HCT116 (cell line): ENCODE data around the gene VAMP7. TPM values are rescaled to one million over a fixed set of nuclear protein-coding genes. Genes with fewer than 3 reads are reported as not detected.

Experiments used
- ATAC-seq: fragments of 200-7000 bp; cut with Tn5 transposase; 2 replicates; pipeline ENCODE4 v1.9.1; 2020; ENCODE audit warnings: mild to moderate bottlenecking, moderate library complexity
- BruUV-seq: library from RNA; stranded (reverse); fragments of 400-500 nt; replicated peaks from 2 replicates; lab custom pipeline; 2021; lab: Mats Ljungman, UMichigan
- CTCF ChIA-PET: fragments of 300-600 bp; sonication (Branson Sonifier 250); formaldehyde crosslinking; loops from one replicate; lab custom pipeline; 2021; ENCODE audit warnings: antibody characterized with exemption; lab: Charles Lee
- POLR2A ChIA-PET: fragments of 300-600, 350-600 bp; sonication (Branson Sonifier 250); formaldehyde crosslinking; loops from one replicate; lab custom pipeline; 2021; ENCODE audit warnings: antibody characterized with exemption; lab: Charles Lee
- RAD21 ChIA-PET, 2 experiments: fragments of 300-600 bp; sonication (Branson Sonifier 250); formaldehyde crosslinking; loops; one replicate each; lab custom pipeline; 2023; ENCODE audit warnings: low total read pairs in 2 of 2; ENCODE audit not compliant: uncharacterized antibody in 2 of 2, unreplicated experiment in 2 of 2, low non-redundant PET in 1 of 2; lab: Charles Lee
- DNase-seq: peaks from one replicate; pipeline ENCODE4 v3.0.0-alpha.2; 2010; ENCODE audit warnings: low read depth, low spot score
- H2AFZ ChIP-seq: fragments of 200-600 bp; shearing (Covaris generic), sonication (generic); 2 replicates; pipeline ENCODE4 v1.6.1; 2017; ENCODE audit warnings: low read depth, mixed run types, mixed read lengths, antibody characterized with exemption, low read length; ENCODE audit not compliant: poor library complexity, severe bottlenecking
- H3K27ac ChIP-seq: 2 replicates; pipeline ENCODE4 v1.5.1; 2012; ENCODE audit warnings: low read depth, low read length
- H3K27me3 ChIP-seq: fragments of 200-600 bp; sonication (generic); 2 replicates; pipeline ENCODE4 v1.6.1; 2016; ENCODE audit warnings: mixed run types, low read length, mixed read lengths; ENCODE audit not compliant: insufficient read depth
- H3K36me3 ChIP-seq, 2 experiments: fragments of 200-500 bp in 1 of 2; fragments of 200-600 bp in 1 of 2; sonication (Bioruptor generic) in 1 of 2; sonication (generic) in 1 of 2; 2 replicates each; pipeline versions ENCODE4 v1.5.1 to v1.6.1; 2014 to 2016; ENCODE audit warnings: low read length in 2 of 2, inconsistent platforms in 1 of 2, mixed read lengths in 1 of 2, mixed run types in 1 of 2; ENCODE audit not compliant: insufficient read depth in 2 of 2, control insufficient read depth in 1 of 2
- H3K4me1 ChIP-seq, 2 experiments: fragments of 200-600 bp in 1 of 2; sonication (generic) in 1 of 2; 2 replicates each; pipeline versions ENCODE4 v1.5.1 to v1.6.1; 2012 to 2017; ENCODE audit warnings: low read length in 2 of 2, inconsistent platforms in 1 of 2, mild to moderate bottlenecking in 1 of 2, mixed read lengths in 1 of 2, mixed run types in 1 of 2, moderate library complexity in 1 of 2; ENCODE audit not compliant: insufficient read depth in 2 of 2, control insufficient read depth in 1 of 2
- H3K4me2 ChIP-seq: fragments of 200-600 bp; sonication (generic); 2 replicates; pipeline ENCODE4 v1.6.1; 2017; ENCODE audit warnings: mixed run types, low read length, mixed read lengths
- H3K4me3 ChIP-seq, 2 experiments: fragments of 200-600 bp in 1 of 2; sonication (generic) in 1 of 2; replicated peaks in 1 of 2; 2 replicates each; pipeline ENCODE4 v1.5.1; 2011 to 2016; ENCODE audit warnings: low read length in 2 of 2, control low read depth in 1 of 2, low read depth in 1 of 2, mild to moderate bottlenecking in 1 of 2, mixed read lengths in 1 of 2, mixed run types in 1 of 2
- H3K79me2 ChIP-seq: fragments of 200-600 bp; sonication (generic); 2 replicates; pipeline ENCODE4 v1.6.1; 2017; ENCODE audit warnings: mild to moderate bottlenecking, mixed run types, low read length, moderate library complexity, mixed read lengths; ENCODE audit not compliant: insufficient read depth
- H3K9ac ChIP-seq: fragments of 200-600 bp; sonication (generic); 2 replicates; pipeline ENCODE4 v1.6.1; 2016; ENCODE audit warnings: low read length, mixed read lengths
- H3K9me2 ChIP-seq: fragments of 200-600 bp; sonication (generic), shearing (Covaris generic); 2 replicates; pipeline ENCODE4 v1.6.1; 2017; ENCODE audit warnings: mixed run types, mild to moderate bottlenecking, moderate library complexity; ENCODE audit not compliant: insufficient read depth
- H3K9me3 ChIP-seq, 2 experiments: fragments of 200-500 bp in 1 of 2; fragments of 200-600 bp in 1 of 2; sonication (Bioruptor generic) in 1 of 2; sonication (generic) in 1 of 2; 2 replicates each; pipeline ENCODE4 v1.6.1; 2014 to 2017; ENCODE audit warnings: low read length in 2 of 2, mixed read lengths in 2 of 2, inconsistent platforms in 1 of 2, low read depth in 1 of 2, mild to moderate bottlenecking in 1 of 2, mixed run types in 1 of 2, moderate library complexity in 1 of 2; ENCODE audit not compliant: control insufficient read depth in 1 of 2, insufficient read depth in 1 of 2
- H4K20me1 ChIP-seq: fragments of 200-600 bp; sonication (generic), shearing (Covaris generic); 2 replicates; pipeline ENCODE4 v1.6.1; 2017; ENCODE audit warnings: mixed run types, mild to moderate bottlenecking, moderate library complexity; ENCODE audit not compliant: insufficient read depth
- ATF3 ChIP-seq: IDR thresholded peaks from 2 replicates; pipeline ENCODE4 v1.6.1; 2012
- CBX3 ChIP-seq: IDR thresholded peaks from 2 replicates; pipeline ENCODE4 v1.6.1; 2012; ENCODE audit warnings: low read depth
- CTCF ChIP-seq, 3 experiments: fragments of 200-600 bp in 1 of 3; sonication (generic) in 1 of 3; IDR thresholded peaks in 2 of 3; conservative IDR thresholded peaks in 1 of 3; 2 replicates each; pipeline ENCODE4 v1.5.1; 2012 to 2017; ENCODE audit warnings: low read depth in 2 of 3, low read length in 2 of 3, antibody characterized with exemption in 1 of 3, borderline replicate concordance in 1 of 3, control low read depth in 1 of 3, mild to moderate bottlenecking in 1 of 3, mixed read lengths in 1 of 3, mixed run types in 1 of 3, moderate library complexity in 1 of 3; ENCODE audit not compliant: insufficient read depth in 1 of 3
- EGR1 ChIP-seq: IDR thresholded peaks from 2 replicates; pipeline ENCODE4 v1.6.1; 2012; ENCODE audit warnings: low read depth
- ELF1 ChIP-seq: IDR thresholded peaks from 2 replicates; pipeline ENCODE4 v1.6.1; 2012; ENCODE audit warnings: low read depth, borderline replicate concordance
- EZH2 ChIP-seq: fragments of 200-600 bp; sonication (generic); IDR thresholded peaks from 2 replicates; pipeline ENCODE4 v1.6.1; 2017; ENCODE audit warnings: antibody characterized with exemption, mixed run types
- EZH2phosphoT487 ChIP-seq: fragments of 200-600 bp; IDR thresholded peaks from 2 replicates; pipeline ENCODE4 v1.6.1; 2018; ENCODE audit warnings: antibody characterized with exemption, borderline replicate concordance
- FOSL1 ChIP-seq: IDR thresholded peaks from 2 replicates; pipeline ENCODE4 v1.6.1; 2012; ENCODE audit warnings: low read depth
- JUND ChIP-seq: IDR thresholded peaks from 2 replicates; pipeline ENCODE4 v1.6.1; 2012
- MAX ChIP-seq: IDR thresholded peaks from 2 replicates; pipeline ENCODE4 v1.6.1; 2012
- RAD21 ChIP-seq: IDR thresholded peaks from 2 replicates; pipeline ENCODE4 v1.6.1; 2012; ENCODE audit warnings: low read depth, mild to moderate bottlenecking
- REST ChIP-seq: IDR thresholded peaks from 2 replicates; pipeline ENCODE4 v1.6.1; 2012; ENCODE audit warnings: low read depth
- SIN3A ChIP-seq: IDR thresholded peaks from 2 replicates; pipeline ENCODE4 v1.6.1; 2012; ENCODE audit warnings: low read depth
- SP1 ChIP-seq: IDR thresholded peaks from 2 replicates; pipeline ENCODE4 v1.6.1; 2012; ENCODE audit warnings: low read depth
- SRF ChIP-seq: IDR thresholded peaks from 2 replicates; pipeline ENCODE4 v1.6.1; 2012; ENCODE audit warnings: low read depth
- TCF7L2 ChIP-seq: IDR thresholded peaks from 2 replicates; pipeline ENCODE4 v1.7.0; 2011; ENCODE audit warnings: borderline replicate concordance, inconsistent platforms; ENCODE audit not compliant: insufficient read depth, insufficient read length; ENCODE audit errors: extremely low read depth
- ZBTB33 ChIP-seq: IDR thresholded peaks from 2 replicates; pipeline ENCODE4 v1.6.1; 2011; ENCODE audit warnings: mild to moderate bottlenecking, low read length, moderate library complexity; ENCODE audit not compliant: insufficient replicate concordance; ENCODE audit errors: extremely low read depth
- ZNF274 ChIP-seq: fragments of 200-500 bp; sonication (Bioruptor generic); IDR thresholded peaks from 2 replicates; pipeline ENCODE4 v1.6.1; 2014; ENCODE audit warnings: mild to moderate bottlenecking, low read depth, low read length, inconsistent platforms
- intact Hi-C: fragments of 100-400 bp; cut with micrococcal nuclease; formaldehyde crosslinking; loops from 2 replicates; pipeline ENCODE4 v1.10.0; 2022
- total RNA-seq: library from RNA; stranded (reverse); gene quantifications from one replicate; pipeline ENCODE4 v1.2.1, GENCODE V29; 2021; ENCODE audit not compliant: unreplicated experiment

Gene VAMP7
- total RNA-seq, 1 experiment from 2014 or later, result 32.8 TPM

GRCh38 chrX:155949098-155949497 lies 68.0 kb downstream of the VAMP7 start:
- no peak overlapping the region for H3K27ac ChIP-seq
- H3K4me2 ChIP-seq, result no peak overlapping the region
- ATAC-seq (no peak), DNase-seq (no peak)
- H3K36me3 ChIP-seq, result no peaks in the 10 kb centered on the region
- H3K79me2 ChIP-seq, result no peaks in the 10 kb centered on the region
- no peaks in the 10 kb centered on the region for H3K9me3 ChIP-seq
- no TSS peak for BruUV-seq
- ChIA-PET CTCF (no interaction called here), POLR2A (no interaction called here), RAD21 (no interaction called here)
- H3K9me2 ChIP-seq, result no peaks in the 10 kb centered on the region
- H2AFZ ChIP-seq, result no peak overlapping the region
- no peak for TF ChIP-seq SRF
- no peak for TF ChIP-seq ELF1
- no peak for TF ChIP-seq JUND
- TF ChIP-seq EZH2, result no peak
- no peak for TF ChIP-seq SIN3A
- TF ChIP-seq ZBTB33, result no peak
- TF ChIP-seq ATF3, result no peak
- TF ChIP-seq REST, result no peak
- TF ChIP-seq MAX, result no peak
- no peak for TF ChIP-seq TCF7L2
- TF ChIP-seq CTCF (IDR thresholded peaks at IDR 0.05 in 2 of 3, conservative IDR thresholded peaks at IDR 0.05 in 1 of 3; ENCODE audit: borderline replicate concordance in 1 of 3, insufficient read depth in 1 of 3, low read depth in 2 of 3, low read length in 2 of 3), result no peak
- TF ChIP-seq CBX3, result no peak
- no peak for TF ChIP-seq EGR1
- no peak for TF ChIP-seq SP1
- no peak for TF ChIP-seq ZNF274
- no peak for TF ChIP-seq EZH2phosphoT487
- TF ChIP-seq RAD21, result no peak
- no peak for TF ChIP-seq FOSL1
- H4K20me1 ChIP-seq, result no peaks in the 10 kb centered on the region
- H3K27me3 ChIP-seq, result no peaks in the 10 kb centered on the region
- H3K9ac ChIP-seq, result no peak overlapping the region
- no peak overlapping the region for H3K4me3 ChIP-seq
- intact Hi-C loops, result no loop called here
- H3K4me1 ChIP-seq, result no peaks in the 10 kb centered on the region
